T-helper 1 cell treated with Interleukin-12 subunit alpha and Interleukin-12 subunit beta and Interleukin-4 antibody, amounts not matched to agents 30 ng/mL and 1 ng/mL, for 36 hours (primary cell): ENCODE measurements around the gene GLDN. TPM values are rescaled to one million over a fixed set of nuclear protein-coding genes. Genes with fewer than 3 reads are reported as not detected.
"Not testable (repeated sequence)": the region's sequence is repeated elsewhere in the genome, so short reads cannot be mapped to it uniquely, and the experiment has no call there.

Experiments
- intact Hi-C: fragments of 100-400 bp; cut with micrococcal nuclease; formaldehyde crosslinking; loops from one replicate; pipeline ENCODE4 v1.15.1; 2024
- total RNA-seq: library from RNA; stranded (reverse); gene quantifications from 2 replicates; pipeline ENCODE4 v1.2.3, GENCODE V29; 2022

GLDN gene
- total RNA-seq, 1 donor from 2014 or later = not detected

- intact Hi-C loops = no loop called here
These were observed 45.7 kb downstream of the GLDN start for GRCh38 chr15:51386960-51387698.

- intact Hi-C loops = no loop called here
These were observed 46.2 kb downstream of the GLDN start for GRCh38 chr15:51387699-51388041.

DNA sequence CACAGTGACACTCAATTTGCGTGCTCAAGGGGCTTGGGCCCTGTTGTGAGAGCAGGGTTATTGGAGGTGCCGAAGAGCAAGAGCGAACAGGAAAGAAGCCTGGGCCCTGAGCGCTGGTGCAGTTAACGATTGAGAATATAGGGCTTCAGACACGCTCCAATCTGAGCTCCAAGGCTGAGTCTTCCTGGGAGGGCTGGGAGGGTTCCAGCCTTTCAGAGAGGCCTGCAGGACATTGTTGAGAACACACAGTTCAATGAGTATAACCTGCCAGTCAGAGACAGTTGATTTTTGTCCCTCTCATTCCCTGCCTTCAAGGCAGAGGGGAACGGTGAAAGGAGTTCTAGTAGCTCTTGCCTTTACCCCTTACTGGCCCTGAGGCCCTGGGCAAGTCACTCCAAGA lies 47.3 kb downstream of the GLDN start:
- intact Hi-C loops = no loop called here

DNA sequence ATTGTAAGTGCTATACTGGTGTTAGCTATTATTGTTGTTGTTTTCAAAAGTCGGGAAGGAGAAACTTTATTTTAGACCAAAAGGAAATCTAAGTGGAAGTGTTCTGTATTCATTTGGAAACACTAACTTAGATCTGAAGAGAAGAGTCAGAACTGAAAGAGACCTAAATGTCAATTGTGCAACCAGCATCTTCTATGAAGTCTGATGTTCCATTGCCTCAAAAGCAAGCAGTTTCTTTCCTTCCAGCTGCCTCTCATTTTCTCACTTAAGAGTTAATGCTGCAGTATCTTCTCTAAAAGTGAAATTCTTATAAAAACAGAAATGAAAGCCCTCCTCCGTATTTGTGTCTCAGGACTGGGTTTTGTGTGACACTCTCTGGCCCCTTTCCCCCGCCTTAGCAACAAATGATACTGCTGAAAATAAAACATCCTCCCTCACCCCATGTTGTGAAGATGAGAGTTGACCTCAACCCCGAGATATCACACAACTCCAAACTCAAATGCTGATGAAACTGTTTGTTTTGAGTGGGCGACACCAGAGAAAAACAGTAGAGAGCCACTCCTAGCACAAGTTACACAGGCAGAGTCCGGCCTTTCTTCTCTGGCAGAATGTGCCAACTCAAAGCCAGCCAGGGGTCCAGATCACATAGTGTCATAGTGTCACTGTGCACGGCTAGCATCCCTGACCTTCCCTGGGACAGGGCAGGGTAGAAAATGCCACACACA lies 48.9 kb downstream of the GLDN start:
- intact Hi-C loops = no loop called here

GRCh38 chr15:51390966-51391422 lies 49.5 kb downstream of the GLDN start:
- intact Hi-C loops = no loop called here

DNA sequence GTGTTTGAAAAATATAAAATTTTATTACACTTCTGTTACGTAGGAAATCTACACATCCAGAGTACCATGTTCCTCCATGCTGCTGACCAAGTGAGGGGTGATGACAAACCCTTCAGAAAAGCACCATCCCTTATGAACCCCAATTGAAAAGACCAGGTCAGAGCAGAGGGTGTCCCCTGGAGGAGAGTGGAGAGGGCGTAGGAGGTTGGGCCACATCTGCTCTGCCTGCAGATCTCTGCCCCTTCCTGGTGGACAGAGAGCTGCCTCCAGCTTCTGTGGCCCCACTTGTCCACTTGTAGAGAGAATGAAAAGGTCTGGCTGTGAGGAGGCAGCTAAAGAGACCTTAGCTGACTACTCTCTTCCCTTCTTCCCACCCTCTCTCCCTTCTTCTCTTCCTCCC lies 55.5 kb downstream of the GLDN start:
- intact Hi-C loops = no loop called here

DNA sequence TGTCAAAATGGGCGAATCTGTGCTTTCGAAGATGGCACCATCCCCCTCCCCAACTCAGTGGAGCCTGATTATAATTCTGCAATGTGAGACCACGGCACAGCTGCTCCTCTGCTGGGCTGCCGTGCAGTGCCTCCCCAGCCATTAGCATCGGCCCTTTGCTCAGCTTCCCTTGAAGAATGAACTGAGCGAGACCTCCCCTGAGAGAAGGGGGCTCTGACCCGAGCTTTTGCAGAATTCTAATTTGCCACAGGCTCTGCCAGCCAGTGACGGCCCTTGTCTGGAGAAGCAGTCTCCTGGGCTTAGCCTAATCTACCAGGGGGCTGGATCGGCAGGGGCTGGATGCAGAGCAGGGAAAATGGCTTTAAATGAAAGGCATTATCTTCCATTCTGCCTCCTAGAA lies 57.2 kb downstream of the GLDN start:
- intact Hi-C loops = no loop called here

DNA sequence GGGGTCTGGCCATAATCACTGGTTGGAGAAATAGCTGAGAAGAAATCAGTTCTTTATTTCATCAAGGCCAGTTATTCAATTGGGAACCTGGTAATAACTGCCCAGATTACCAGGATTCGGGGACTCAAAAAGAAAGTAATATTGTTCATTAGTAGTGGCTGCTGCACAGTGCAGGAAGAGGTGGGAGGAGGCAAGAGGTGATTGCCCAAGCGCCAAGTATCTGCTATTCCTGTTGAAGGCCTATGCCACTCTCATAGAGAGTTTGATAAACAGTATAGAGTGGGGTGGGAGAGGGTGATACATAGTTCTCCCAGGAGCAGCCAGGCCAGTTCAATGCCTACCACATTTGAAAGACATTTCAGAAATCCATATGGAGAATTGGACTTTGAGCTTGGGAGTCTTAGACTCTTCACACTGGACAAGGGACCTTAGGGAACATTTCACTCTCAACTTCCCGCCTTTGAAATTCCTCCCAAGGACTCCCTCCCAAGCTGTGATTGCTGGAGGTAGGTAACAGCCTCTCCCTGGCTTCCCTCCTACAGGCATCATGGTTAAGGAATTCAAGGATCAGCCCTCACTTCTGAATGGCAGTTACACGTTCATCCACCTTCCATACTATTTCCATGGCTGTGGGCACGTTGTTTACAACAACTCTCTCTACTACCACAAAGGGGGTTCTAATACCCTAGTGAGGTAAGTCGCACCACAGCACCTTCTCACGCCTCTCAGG lies 59.8 kb downstream of the GLDN start:
- intact Hi-C loops = no loop called here

- intact Hi-C loops = no loop called here
These were observed 60.5 kb downstream of the GLDN start for GRCh38 chr15:51401872-51402517.

- intact Hi-C loops = loop anchor here (1.0 kb wide), 1 partner anchor 240 kb away; no protein-coding TSS in a partner anchor
These were observed 61.8 kb downstream of the GLDN start for GRCh38 chr15:51403072-51403878.

DNA sequence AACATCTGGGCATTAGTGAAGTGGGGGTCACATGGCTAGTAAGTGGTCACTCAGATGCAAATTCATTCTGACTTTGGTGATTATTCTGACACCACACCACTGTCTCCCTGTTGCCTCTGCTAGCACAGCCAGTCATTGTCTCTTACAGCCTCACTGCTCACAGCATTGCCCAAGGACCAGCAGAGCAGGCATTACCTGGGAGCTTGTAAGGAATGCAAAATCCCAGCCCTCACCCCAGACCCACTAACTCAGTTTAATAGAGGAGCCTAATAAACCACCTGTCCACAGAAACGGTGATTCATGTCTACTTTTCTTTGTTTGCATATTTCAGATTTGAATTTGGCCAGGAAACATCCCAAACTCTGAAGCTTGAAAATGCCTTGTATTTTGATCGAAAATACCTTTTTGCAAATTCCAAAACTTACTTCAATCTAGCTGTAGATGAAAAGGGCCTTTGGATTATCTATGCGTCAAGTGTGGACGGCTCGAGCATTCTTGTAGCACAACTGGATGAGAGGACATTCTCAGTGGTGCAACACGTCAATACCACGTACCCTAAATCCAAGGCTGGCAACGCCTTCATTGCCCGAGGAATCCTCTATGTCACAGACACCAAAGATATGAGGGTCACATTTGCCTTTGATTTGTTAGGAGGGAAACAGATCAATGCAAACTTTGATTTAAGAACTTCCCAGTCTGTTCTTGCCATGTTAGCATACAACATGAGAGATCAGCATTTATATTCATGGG lies 62.7 kb downstream of the GLDN start:
- intact Hi-C loops = loop anchor here (1.0 kb wide), 1 partner anchor 241 kb away; no protein-coding TSS in a partner anchor

DNA sequence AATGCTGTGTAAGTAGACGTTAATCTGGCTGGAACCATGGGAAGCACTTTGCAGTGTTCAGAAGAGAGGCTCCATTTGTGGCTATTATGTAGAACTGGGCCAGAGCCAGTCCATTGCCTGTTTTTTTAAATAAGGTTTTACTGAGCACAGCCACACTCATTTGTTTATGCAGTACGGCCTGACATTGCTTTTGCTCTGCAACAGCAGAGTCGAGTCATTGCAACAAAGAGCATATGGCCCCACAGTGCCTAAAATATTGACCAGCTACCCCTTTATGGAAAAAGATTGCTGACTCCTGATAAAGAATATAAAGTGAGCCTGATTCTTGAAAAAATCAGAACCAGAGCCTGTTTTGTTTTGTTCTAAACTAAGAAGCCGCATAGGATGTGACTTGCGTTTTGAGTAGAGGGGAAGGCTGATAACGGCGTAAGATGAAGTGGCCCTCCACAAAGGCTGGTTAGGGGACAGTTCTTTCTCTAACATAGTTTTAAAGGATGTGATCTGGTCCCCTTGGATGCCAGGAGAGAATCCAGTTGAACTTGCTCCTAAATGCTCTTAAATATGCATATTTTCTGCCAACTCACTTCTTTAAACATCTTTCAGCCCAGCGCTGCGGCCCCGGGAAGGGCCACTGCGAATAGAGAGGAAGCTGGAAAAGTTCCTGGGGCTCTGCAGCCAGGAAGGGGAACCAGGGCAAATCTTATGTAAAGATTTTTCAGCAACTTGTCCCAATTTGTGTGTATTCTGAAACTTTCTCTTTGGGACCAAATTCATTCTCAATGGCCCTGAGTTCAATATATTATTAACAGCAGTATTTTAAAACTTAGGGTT lies 64.5 kb downstream of the GLDN start:
- intact Hi-C loops = no loop called here

DNA sequence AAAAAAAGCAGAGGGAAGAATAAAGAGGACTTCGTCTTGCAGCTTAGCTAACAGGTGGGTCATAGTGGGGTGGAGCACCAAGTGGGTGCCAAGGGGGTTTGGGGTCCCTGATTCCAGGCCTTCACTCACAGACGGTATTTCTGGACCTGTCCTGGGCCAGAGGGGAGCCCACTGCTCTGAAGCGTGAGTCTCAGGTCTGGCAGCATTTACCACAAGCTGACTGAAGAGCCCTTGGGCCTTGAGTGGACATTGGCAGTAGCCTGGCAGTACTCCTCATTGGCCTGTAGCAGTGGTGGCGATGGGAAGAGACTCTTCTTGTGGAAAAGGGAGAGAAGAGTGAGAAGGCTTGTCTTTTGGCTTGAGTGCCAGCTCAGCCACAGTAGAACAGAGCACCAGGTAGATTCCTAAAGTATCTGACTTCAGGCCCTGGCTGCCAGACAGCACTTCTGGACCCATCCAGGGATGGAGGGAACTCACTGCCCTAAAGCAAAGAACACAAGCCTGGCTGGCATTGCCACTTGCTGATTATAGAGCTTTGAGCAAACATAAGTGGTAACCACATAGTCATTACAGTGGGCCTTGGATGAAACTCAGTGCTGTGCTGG lies 72.9 kb downstream of the GLDN start:
- intact Hi-C loops = no loop called here

DNA sequence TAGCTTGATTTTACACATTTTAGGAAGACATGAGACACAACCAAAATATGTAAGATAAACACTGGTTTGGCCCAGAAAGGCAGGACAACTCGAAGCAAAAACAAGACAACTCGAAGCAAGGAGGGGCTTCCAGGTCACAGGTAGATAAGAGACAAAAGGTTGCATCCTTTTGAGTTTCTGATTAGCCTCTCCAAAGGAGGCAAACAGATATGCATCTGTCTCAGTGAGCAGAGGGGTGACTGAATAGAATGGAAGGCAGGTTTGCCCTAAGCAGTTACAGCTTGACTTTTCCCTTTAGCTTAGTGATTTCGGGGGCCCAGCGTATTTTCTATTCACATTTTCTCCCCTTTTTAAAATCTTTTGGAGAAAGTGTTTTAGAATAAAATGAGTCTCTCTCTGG lies 74.7 kb downstream of the GLDN start:
- intact Hi-C loops = no loop called here

DNA sequence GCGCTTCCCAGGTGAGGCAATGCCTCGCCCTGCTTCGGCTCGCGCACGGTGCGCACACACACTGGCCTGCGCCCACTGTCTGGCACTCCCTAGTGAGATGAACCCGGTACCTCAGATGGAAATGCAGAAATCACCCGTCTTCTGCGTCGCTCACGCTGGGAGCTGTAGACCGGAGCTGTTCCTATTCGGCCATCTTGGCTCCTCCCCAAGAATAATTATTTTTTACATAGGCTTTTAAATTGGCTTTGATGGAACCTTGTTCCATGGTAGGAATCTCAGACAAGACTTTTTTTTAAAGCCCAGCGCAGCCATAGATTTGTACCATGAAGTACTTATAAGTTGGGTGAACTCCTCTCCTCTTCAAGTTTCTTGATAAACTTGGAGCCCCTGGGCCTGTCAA lies 81.6 kb downstream of the GLDN start:
- intact Hi-C loops = not testable (repeated sequence)

DNA sequence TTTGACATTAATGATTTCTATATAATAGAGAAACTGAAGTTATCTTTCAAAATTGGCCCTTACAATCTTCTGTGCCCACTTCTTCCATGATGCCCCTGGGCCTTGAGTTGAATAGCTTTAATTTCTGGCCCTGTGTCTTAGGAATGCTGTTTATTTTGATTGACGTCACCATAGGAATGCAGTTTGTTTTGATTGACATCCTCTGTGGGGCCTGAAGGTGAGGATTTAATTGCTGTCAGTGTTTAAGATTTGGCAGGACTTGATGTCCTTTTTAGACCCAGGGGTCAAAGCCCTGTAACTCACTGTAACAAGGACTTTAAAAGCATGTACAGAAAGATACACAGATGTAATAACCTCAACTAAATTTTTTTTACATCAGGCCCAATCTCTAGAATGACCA lies 83.3 kb downstream of the GLDN start:
- intact Hi-C loops = no loop called here

GRCh38 chr15:51425517-51426040 lies 84.1 kb downstream of the GLDN start:
- intact Hi-C loops = no loop called here

DNA sequence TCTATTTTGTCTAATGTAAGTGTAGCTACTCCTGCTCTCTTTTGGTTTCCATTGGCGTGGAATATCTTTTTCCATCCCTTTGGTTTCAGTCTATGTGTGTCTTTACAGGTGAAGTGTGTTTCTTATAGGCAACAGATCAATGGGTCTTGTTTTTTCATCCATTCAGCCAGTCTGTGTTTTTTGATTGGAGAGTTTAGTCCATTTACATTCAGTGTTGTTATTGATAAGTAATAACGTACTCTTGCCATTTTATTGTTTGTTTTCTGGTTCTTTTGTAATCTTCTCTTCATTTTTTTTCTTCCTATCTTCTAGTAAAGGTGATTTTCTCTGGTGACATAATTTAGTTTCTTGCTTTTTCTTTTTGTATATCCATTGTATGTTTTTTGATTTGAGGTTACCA lies 97.1 kb downstream of the GLDN start:
- intact Hi-C loops = no loop called here
